Measurements from ENCODE around the gene C1orf174.

C1orf174 gene

GRCh38 chr1:3908886-3909517 lies 8.9 kb upstream of the C1orf174 start:
- DNase-seq = no peak

- no peak for DNase-seq
Measured at GRCh38 chr1:3907621-3908165, 7.6 kb upstream of the C1orf174 start.

GRCh38 chr1:3907031-3907534 lies 7.0 kb upstream of the C1orf174 start:
- no peak for DNase-seq

GRCh38 chr1:3906672-3907020 lies 6.6 kb upstream of the C1orf174 start:
- DNase-seq = no peak

GRCh38 chr1:3905953-3906671 lies 6.0 kb upstream of the C1orf174 start:
- no peak for DNase-seq

- DNase-seq = no peak
Measured at GRCh38 chr1:3905266-3905952, 5.3 kb upstream of the C1orf174 start.

- DNase-seq = no peak
Measured at GRCh38 chr1:3904843-3905185, 4.7 kb upstream of the C1orf174 start.

- no peak for DNase-seq
Measured at GRCh38 chr1:3904006-3904842, 4.2 kb upstream of the C1orf174 start.

- no peak for DNase-seq
Measured at GRCh38 chr1:3903141-3904005, 3.3 kb upstream of the C1orf174 start.

GRCh38 chr1:3902571-3903091 lies 2.6 kb upstream of the C1orf174 start:
- no peak for DNase-seq

- no peak for DNase-seq
Measured at GRCh38 chr1:3902111-3902511, 2.0 kb upstream of the C1orf174 start.

- peak; percentile 55 for DNase-seq
Measured at GRCh38 chr1:3900969-3901529, 977 bp upstream of the C1orf174 start.

- DNase-seq = no peak
Measured at GRCh38 chr1:3899754-3900149, 320 bp downstream of the C1orf174 start.

GRCh38 chr1:3898994-3899753 lies 898 bp downstream of the C1orf174 start:
- DNase-seq = no peak

GRCh38 chr1:3898475-3898735 lies 1.7 kb downstream of the C1orf174 start:
- DNase-seq = no peak

- no peak for DNase-seq
Measured at GRCh38 chr1:3896396-3897000, 3.6 kb downstream of the C1orf174 start.

- no peak for DNase-seq
Measured at GRCh38 chr1:3895951-3896325, 4.1 kb downstream of the C1orf174 start.

- DNase-seq = no peak
Measured at GRCh38 chr1:3895279-3895950, 4.7 kb downstream of the C1orf174 start.

- no peak for DNase-seq
Measured at GRCh38 chr1:3894626-3895278, 5.3 kb downstream of the C1orf174 start.

Measured in NCI-H1417 treated with DMSO at 0.1 percent for 48 hours (cell line).